Measurements from ENCODE around the gene SDC3. TPM values are rescaled to one million over a fixed set of nuclear protein-coding genes. Genes with fewer than 3 reads are reported as not detected.

SDC3 gene
- total RNA-seq, 1 experiment from 2014 or later = 0.04 TPM

GRCh38 chr1:30837653-30838052, 70.9 kb downstream of the SDC3 start:
- H3K79me2 ChIP-seq (ENCODE audit: low read length) = no peaks in the 10 kb centered on the region
- no peaks in the 10 kb centered on the region for H4K20me1 ChIP-seq (ENCODE audit: insufficient read depth, low read depth, low read length)
- H3K4me3 ChIP-seq (ENCODE audit: low read length) = no peak overlapping the region
- no peaks in the 10 kb centered on the region for H3K9me2 ChIP-seq (replicated peaks; ENCODE audit: insufficient read depth, low read length)
- no peak overlapping the region for H3K9ac ChIP-seq (ENCODE audit: low read length)
- H3K36me3 ChIP-seq (ENCODE audit: insufficient read depth, low read length) = no peaks in the 10 kb centered on the region
- H3K27ac ChIP-seq (ENCODE audit: low read length) = no peak overlapping the region
- DNase-seq = no peak
- no peak overlapping the region for H2AFZ ChIP-seq (ENCODE audit: low read length)
- no peaks in the 10 kb centered on the region for H3K27me3 ChIP-seq (ENCODE audit: low read length)
- H3K4me2 ChIP-seq (ENCODE audit: low read depth, low read length, poor library complexity, severe bottlenecking) = no peak overlapping the region
- H3K4me1 ChIP-seq (ENCODE audit: low read length) = no peaks in the 10 kb centered on the region
- no peaks in the 10 kb centered on the region for H3K9me3 ChIP-seq (ENCODE audit: low read length)

DNA sequence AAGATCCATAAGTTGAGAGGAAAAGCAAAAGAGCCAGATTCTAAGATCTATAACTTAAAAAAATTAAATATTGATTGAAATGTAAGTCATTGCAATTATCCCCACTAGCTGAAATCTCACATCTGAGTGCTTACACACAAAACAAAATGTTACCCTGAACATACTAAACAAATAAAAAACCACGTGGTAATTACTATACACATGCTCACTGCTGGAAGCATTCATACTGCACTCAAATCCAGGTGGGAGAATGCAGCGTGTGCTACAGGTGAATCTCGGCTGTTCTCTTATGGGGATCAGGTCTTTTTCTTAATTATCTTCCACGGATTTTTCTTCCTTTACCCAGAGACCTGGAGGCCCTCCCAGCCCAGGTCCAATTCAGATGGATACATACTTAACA, 74.3 kb downstream of the SDC3 start:
- H3K4me2 ChIP-seq (ENCODE audit: low read depth, low read length, poor library complexity, severe bottlenecking) = no peak overlapping the region
- no peaks in the 10 kb centered on the region for H4K20me1 ChIP-seq (ENCODE audit: insufficient read depth, low read depth, low read length)

DNA sequence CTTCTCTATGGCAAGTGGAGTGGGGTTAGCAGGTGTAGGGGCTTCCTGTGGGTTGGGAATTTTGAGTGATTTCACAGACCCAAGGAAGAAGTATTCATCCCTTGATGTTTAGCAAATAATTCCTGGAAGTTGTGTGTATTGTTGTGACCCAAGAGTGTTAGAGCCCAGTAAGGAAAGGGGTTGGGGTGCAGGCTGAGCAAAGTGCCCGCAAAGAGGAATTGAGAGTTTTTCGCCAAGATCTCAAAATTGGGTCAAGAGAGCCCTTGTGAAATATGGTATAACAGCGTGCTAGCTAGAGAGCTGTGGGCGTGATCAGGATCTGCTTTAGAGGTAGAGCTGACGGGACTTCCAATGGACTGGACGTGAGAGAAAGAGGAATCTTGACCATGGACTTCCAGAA, 78.0 kb downstream of the SDC3 start:
- H4K20me1 ChIP-seq (ENCODE audit: insufficient read depth, low read depth, low read length) = no peaks in the 10 kb centered on the region
- no peak overlapping the region for H3K9ac ChIP-seq (ENCODE audit: low read length)
- no peak overlapping the region for H3K27ac ChIP-seq (ENCODE audit: low read length)
- no peak for DNase-seq
- no peaks in the 10 kb centered on the region for H3K9me2 ChIP-seq (replicated peaks; ENCODE audit: insufficient read depth, low read length)
- H3K36me3 ChIP-seq (ENCODE audit: insufficient read depth, low read length) = no peaks in the 10 kb centered on the region
- no peaks in the 10 kb centered on the region for H3K27me3 ChIP-seq (ENCODE audit: low read length)
- no peak overlapping the region for H3K4me3 ChIP-seq (ENCODE audit: low read length)
- no peaks in the 10 kb centered on the region for H3K79me2 ChIP-seq (ENCODE audit: low read length)
- H2AFZ ChIP-seq (ENCODE audit: low read length) = no peak overlapping the region
- peaks cover 3% of the 10 kb centered on the region; the same call in 1 of the 2 replicates for H3K4me1 ChIP-seq (ENCODE audit: low read length)
- no peak overlapping the region for H3K4me2 ChIP-seq (ENCODE audit: low read depth, low read length, poor library complexity, severe bottlenecking)
- no peaks in the 10 kb centered on the region for H3K9me3 ChIP-seq (ENCODE audit: low read length)

More for the DNA sequence above, 74.3 kb downstream of the SDC3 start:
- no peak for DNase-seq
- Histone ChIP-seq H3K27ac (ENCODE audit: low read length) (no peak overlapping the region), H3K79me2 (ENCODE audit: low read length) (no peaks in the 10 kb centered on the region), H3K9me2 (replicated peaks; ENCODE audit: insufficient read depth, low read length) (no peaks in the 10 kb centered on the region), H3K36me3 (ENCODE audit: insufficient read depth, low read length) (no peaks in the 10 kb centered on the region), H2AFZ (ENCODE audit: low read length) (no peak overlapping the region), H3K9me3 (ENCODE audit: low read length) (no peaks in the 10 kb centered on the region), H3K9ac (ENCODE audit: low read length) (no peak overlapping the region), H3K4me1 (ENCODE audit: low read length) (no peaks in the 10 kb centered on the region), H3K27me3 (ENCODE audit: low read length) (no peaks in the 10 kb centered on the region), H3K4me3 (ENCODE audit: low read length) (no peak overlapping the region)

- no peak for DNase-seq
These were observed 78.7 kb downstream of the SDC3 start for GRCh38 chr1:30829889-30830288.

DNA sequence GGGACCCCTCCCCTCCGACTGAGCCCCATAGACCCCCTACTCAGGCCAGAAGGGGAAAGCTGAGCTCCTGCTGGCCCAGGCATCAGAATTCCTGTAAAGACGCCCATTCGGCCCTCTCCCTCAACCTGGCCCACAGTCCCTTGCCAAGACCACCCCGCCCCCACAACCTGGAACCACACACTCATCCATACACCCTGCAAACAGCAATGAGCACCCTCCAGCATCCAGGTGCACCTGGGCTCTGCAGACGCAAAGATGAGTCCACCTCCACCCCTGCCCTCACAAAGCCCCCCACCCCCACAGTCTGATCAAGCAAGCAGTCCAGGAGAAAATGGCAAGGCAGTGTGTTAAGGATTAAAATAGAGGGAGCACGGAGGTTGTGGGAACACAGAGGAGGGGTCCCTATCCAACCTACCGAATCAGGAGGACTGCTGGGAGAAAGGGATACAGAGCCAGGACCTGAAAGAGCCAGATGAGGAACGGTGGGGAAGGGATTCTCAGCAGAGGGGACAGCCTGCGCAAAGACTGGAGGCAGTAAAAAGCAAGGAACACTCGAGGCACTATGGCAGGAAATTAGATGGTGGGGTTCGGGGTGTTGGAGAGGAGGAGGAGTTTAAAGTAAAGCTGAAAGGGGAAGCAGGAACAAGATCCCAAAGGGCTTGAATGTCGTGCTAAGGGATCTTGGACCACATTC, 83.7 kb downstream of the SDC3 start:
- no peak for DNase-seq
- Histone ChIP-seq H3K27me3 (ENCODE audit: low read length) (no peaks in the 10 kb centered on the region), H3K9me3 (ENCODE audit: low read length) (no peaks in the 10 kb centered on the region), H3K4me3 (ENCODE audit: low read length) (no peak overlapping the region; the same call in 1 of the 2 replicates), H3K9me2 (replicated peaks; ENCODE audit: insufficient read depth, low read length) (no peaks in the 10 kb centered on the region), H3K4me1 (ENCODE audit: low read length) (peaks cover 20% of the 10 kb centered on the region), H3K9ac (ENCODE audit: low read length) (no peak overlapping the region), H3K27ac (ENCODE audit: low read length) (no peak overlapping the region), H3K36me3 (ENCODE audit: insufficient read depth, low read length) (no peaks in the 10 kb centered on the region), H2AFZ (ENCODE audit: low read length) (no peak overlapping the region), H4K20me1 (ENCODE audit: insufficient read depth, low read depth, low read length) (no peaks in the 10 kb centered on the region), H3K4me2 (ENCODE audit: low read depth, low read length, poor library complexity, severe bottlenecking) (peak overlapping the region; percentile 55), H3K79me2 (ENCODE audit: low read length) (no peaks in the 10 kb centered on the region)

More at GRCh38 chr1:30829889-30830288, 78.7 kb downstream of the SDC3 start:
- Histone ChIP-seq H2AFZ (ENCODE audit: low read length) (no peak overlapping the region), H3K36me3 (ENCODE audit: insufficient read depth, low read length) (no peaks in the 10 kb centered on the region), H3K9ac (ENCODE audit: low read length) (no peak overlapping the region), H3K27me3 (ENCODE audit: low read length) (no peaks in the 10 kb centered on the region), H4K20me1 (ENCODE audit: insufficient read depth, low read depth, low read length) (no peaks in the 10 kb centered on the region), H3K4me3 (ENCODE audit: low read length) (no peak overlapping the region), H3K9me3 (ENCODE audit: low read length) (no peaks in the 10 kb centered on the region), H3K4me2 (ENCODE audit: low read depth, low read length, poor library complexity, severe bottlenecking) (no peak overlapping the region), H3K9me2 (replicated peaks; ENCODE audit: insufficient read depth, low read length) (no peaks in the 10 kb centered on the region), H3K79me2 (ENCODE audit: low read length) (no peaks in the 10 kb centered on the region), H3K27ac (ENCODE audit: low read length) (no peak overlapping the region), H3K4me1 (ENCODE audit: low read length) (peaks cover 3% of the 10 kb centered on the region; the same call in 1 of the 2 replicates)

- Histone ChIP-seq H3K36me3 (ENCODE audit: insufficient read depth, low read length) (no peaks in the 10 kb centered on the region), H3K79me2 (ENCODE audit: low read length) (no peaks in the 10 kb centered on the region), H3K9me2 (replicated peaks; ENCODE audit: insufficient read depth, low read length) (no peaks in the 10 kb centered on the region), H2AFZ (ENCODE audit: low read length) (peak overlapping the region; percentile 30; the same call in 1 of the 2 replicates), H3K9ac (ENCODE audit: low read length) (peak overlapping the region; percentile 51), H4K20me1 (ENCODE audit: insufficient read depth, low read depth, low read length) (no peaks in the 10 kb centered on the region), H3K4me1 (ENCODE audit: low read length) (peaks cover 20% of the 10 kb centered on the region), H3K4me2 (ENCODE audit: low read depth, low read length, poor library complexity, severe bottlenecking) (peak overlapping the region; percentile 55), H3K27me3 (ENCODE audit: low read length) (no peaks in the 10 kb centered on the region), H3K4me3 (ENCODE audit: low read length) (peak overlapping the region; percentile 50; the same call in 1 of the 2 replicates), H3K27ac (ENCODE audit: low read length) (no peak overlapping the region), H3K9me3 (ENCODE audit: low read length) (no peaks in the 10 kb centered on the region)
- peak; percentile 96 for DNase-seq
These were observed 84.4 kb downstream of the SDC3 start for GRCh38 chr1:30823969-30824735.

- Histone ChIP-seq H3K27me3 (ENCODE audit: low read length) (no peaks in the 10 kb centered on the region), H3K9me2 (replicated peaks; ENCODE audit: insufficient read depth, low read length) (no peaks in the 10 kb centered on the region), H2AFZ (ENCODE audit: low read length) (no peak overlapping the region), H3K4me2 (ENCODE audit: low read depth, low read length, poor library complexity, severe bottlenecking) (peak overlapping the region; percentile 55), H3K9me3 (ENCODE audit: low read length) (no peaks in the 10 kb centered on the region), H3K79me2 (ENCODE audit: low read length) (no peaks in the 10 kb centered on the region), H3K4me1 (ENCODE audit: low read length) (peaks cover 16% of the 10 kb centered on the region), H3K4me3 (ENCODE audit: low read length) (no peak overlapping the region), H4K20me1 (ENCODE audit: insufficient read depth, low read depth, low read length) (no peaks in the 10 kb centered on the region), H3K9ac (ENCODE audit: low read length) (0 out of 2 replicates have a peak overlapping the region, but pooled peaks have one; percentile 51), H3K36me3 (ENCODE audit: insufficient read depth, low read length) (no peaks in the 10 kb centered on the region), H3K27ac (ENCODE audit: low read length) (no peak overlapping the region)
- DNase-seq = no peak
These were observed 85.0 kb downstream of the SDC3 start for GRCh38 chr1:30823627-30823968.

DNA sequence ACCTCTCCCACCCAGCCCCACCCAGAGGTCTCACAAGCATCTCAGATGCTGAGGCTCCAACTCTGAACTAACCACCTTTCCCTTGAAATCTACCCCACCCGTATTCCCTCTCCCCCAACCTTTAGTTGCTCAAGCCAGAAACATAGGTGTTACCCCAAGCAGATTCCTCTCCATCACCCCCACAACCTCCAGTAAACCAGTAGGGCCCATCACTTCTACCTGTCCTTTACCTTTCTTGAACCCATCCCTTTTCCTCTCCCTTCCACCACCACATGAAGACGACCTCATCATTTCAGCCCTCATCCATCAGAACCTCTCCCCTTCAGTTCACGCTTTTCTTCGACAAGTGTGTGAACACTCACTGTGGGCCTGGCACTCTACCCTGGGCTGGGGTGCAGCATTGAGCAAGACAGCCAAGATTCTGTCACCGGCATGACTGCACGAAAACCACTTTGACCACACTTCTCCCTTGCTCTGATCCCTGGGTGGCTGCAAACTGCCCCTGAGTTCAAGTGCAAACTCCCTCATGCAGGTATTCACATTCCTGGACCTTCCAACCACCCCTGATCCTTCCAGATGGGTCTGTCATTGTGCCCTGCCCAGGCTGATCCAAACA, 85.5 kb downstream of the SDC3 start:
- Histone ChIP-seq H3K27me3 (ENCODE audit: low read length) (no peaks in the 10 kb centered on the region), H3K4me2 (ENCODE audit: low read depth, low read length, poor library complexity, severe bottlenecking) (no peak overlapping the region)
- no peak for DNase-seq

More for the DNA sequence above, 85.5 kb downstream of the SDC3 start:
- Histone ChIP-seq H2AFZ (ENCODE audit: low read length) (no peak overlapping the region), H3K4me1 (ENCODE audit: low read length) (peaks cover 16% of the 10 kb centered on the region), H3K79me2 (ENCODE audit: low read length) (no peaks in the 10 kb centered on the region), H3K4me3 (ENCODE audit: low read length) (no peak overlapping the region), H3K9me3 (ENCODE audit: low read length) (no peaks in the 10 kb centered on the region), H4K20me1 (ENCODE audit: insufficient read depth, low read depth, low read length) (no peaks in the 10 kb centered on the region), H3K27ac (ENCODE audit: low read length) (no peak overlapping the region), H3K36me3 (ENCODE audit: insufficient read depth, low read length) (no peaks in the 10 kb centered on the region), H3K9me2 (replicated peaks; ENCODE audit: insufficient read depth, low read length) (no peaks in the 10 kb centered on the region), H3K9ac (ENCODE audit: low read length) (no peak overlapping the region)

All from Karpas-422 (cell line).